Measurements from ENCODE around the gene SWAP70.
"Not testable (repeated sequence)": the region's sequence is repeated elsewhere in the genome, so short reads cannot be mapped to it uniquely, and the experiment has no call there.

The SWAP70 gene

GRCh38 chr11:9663699-9664275, at the start of gene SWAP70:
Gene SWAP70 (plus strand): TSS chr11:9664077. CDS start chr11:9664180, 103 bp downstream.
- DNase-seq = peak; percentile 75

- DNase-seq = no peak
These were observed 48.8 kb upstream of the SWAP70 start for GRCh38 chr11:9615031-9615451.

GRCh38 chr11:9616042-9616675, 47.7 kb upstream of the SWAP70 start:
- no peak for DNase-seq

DNA sequence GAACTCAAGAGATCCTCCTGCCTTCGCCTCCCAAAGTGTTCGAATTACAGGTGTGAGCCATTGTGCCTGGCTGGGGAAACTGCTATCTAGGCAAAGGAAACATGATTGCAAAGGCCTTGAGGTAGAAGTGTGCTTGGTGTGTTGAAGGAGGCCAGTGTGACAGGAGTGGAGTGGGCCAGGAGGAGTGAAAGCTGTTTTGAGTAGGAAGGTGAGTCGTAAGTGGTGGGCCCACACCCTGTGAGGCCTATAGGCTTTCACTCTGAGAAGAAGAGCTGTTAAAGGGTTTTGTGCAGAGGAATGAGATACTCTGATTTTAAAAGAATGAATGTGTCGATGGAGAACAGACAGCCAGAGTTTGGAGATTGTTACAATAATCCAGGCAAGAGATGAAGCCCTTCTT, 47.0 kb upstream of the SWAP70 start:
- DNase-seq = no peak

GRCh38 chr11:9617940-9618339, 45.9 kb upstream of the SWAP70 start:
- no peak for DNase-seq

DNA sequence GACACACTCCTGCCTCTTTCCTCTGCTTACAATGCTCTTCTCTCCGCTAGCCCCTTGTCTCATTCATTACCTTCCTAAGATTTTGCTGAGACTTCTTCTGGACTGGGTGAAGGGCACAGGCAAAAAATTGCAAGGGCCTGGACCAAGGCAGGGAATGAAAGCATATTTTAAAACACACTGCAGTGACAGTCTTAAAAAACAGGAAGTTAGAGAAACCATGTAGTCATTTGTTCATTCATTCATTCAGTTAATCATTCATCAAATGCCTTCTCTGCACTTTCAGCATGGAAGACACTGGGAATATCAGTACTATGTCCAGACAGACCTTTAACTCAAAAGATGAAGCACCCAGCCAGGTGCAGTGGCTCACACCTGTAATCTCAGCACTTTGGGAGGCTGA, 44.9 kb upstream of the SWAP70 start:
- no peak for DNase-seq

- DNase-seq = no peak
These were observed 43.9 kb upstream of the SWAP70 start for GRCh38 chr11:9619971-9620370.

DNA sequence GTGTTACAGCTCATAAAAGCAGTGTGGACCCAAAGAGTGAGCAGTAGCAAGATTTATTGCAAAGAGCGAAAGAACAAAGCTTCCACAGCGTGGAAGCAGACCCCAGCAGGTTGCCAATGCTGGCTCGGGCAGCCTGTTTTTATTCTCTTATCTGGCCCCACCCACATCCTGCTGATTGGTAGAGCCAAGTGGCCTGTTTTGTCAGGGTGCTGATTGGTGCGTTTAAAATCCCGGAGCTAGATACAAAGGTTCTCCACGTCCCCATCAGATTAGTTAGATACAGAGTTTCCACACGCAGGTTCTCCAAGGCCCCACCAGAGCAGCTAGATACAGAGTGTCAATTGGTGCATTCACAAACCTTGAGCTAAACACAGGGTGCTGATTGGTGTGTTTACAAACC, 41.5 kb upstream of the SWAP70 start:
- not testable (repeated sequence) for DNase-seq

GRCh38 chr11:9623053-9623452, 40.8 kb upstream of the SWAP70 start:
- DNase-seq = not testable (repeated sequence)

GRCh38 chr11:9624448-9624847, 39.4 kb upstream of the SWAP70 start:
- DNase-seq = no peak

DNA sequence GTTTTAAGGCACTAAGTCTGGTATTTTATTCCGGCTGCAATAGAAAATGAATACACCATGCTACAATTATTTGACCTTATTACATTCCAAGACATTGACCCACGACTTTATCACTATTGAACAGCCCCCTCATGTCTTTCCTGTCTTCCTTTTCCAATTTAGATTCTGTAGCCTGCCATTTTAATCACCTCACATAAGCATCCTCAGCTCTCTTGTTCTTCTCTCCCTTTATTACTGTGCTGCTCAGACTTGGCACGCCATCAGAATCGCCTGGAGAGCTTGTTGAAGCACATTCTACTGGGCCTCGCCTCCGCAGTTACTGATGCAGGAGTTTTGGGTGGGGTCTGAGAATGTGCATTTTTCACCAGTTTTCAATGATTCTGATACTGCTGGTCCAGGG, 38.7 kb upstream of the SWAP70 start:
- DNase-seq = no peak

GRCh38 chr11:9625728-9626127, 38.1 kb upstream of the SWAP70 start:
- DNase-seq = no peak

DNA sequence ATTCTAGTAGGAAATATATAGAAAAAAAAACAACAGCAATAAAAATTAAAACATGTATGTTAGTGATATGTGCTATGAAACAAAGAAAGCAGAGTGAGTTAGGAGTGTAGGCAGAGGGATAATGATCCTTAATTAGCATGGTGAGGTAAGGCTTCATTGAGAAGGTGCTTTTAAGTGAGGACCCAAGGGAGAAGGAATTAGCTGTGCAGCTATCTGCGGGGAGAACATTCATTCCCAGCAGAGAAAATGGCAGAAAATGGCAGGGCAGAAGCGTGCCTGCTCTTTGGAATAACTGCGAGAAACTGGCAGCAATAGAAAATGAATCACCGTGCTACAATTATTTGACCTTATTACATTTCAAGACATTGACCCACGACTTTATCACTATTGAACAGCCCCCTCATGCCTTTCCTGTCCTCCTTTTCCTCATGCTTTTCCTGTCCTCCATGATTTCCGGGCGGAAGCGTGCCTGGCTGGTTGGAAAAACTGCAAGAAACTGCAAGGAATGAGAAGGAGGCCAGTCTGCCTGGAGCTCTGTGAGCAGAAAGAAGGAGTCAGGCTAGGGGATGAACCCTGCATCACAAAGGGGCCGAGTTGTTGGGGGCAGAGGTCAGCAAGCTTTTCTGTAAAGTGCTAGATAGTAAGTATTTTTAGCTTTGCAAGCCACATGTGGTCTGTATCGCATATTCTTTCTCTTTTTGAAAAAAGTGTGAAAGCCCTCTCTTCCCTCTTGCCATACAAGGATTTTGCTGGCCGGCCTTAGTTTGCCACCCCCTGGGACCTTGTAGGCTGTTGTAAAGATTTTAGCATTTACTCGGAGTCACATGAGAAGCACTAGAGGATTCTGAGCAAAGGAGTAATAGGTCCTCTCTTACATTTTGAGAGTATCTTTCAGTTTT, 37.1 kb upstream of the SWAP70 start:
- no peak for DNase-seq

DNA sequence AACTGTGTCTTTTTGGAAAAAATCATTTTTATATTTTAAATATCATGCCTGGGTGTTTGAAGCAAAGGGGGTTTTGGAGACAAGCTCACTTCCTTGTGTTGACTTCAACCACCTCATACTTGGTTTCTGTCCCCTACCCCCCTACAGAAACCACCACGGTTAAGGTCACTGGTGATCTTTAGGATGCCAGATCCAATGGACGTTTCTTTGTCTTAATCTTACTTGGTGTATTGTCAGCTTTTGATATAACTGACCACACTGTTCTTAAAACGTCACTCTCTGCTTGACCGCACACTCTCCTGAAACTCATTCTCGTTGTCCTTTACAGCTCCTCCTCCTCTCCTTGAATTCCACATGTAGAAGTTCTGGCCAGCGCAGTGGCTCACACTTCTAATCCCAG, 34.8 kb upstream of the SWAP70 start:
- no peak for DNase-seq

GRCh38 chr11:9633679-9634078, 30.2 kb upstream of the SWAP70 start:
- DNase-seq = no peak

- DNase-seq = no peak
These were observed 27.2 kb upstream of the SWAP70 start for GRCh38 chr11:9636691-9637090.

DNA sequence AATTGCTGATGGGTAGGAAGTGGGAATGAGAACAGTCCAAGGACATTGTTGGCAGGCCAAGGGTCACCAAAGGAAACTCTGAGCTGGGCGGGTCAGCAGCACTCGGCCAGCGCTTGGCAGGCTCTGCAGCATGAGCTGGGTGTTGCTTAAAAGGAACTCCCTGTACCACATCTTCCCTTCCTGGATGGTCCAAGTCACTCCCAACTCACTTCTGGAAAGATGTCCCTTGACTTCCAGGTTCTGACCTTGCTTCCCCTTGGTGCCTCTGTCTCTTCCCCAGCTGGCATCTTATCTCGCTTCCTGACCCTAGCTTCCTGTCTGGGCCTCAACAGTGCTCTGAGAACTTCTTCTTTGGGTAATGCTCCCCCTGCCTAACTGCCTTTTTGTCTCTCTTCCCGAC, 24.8 kb upstream of the SWAP70 start:
- DNase-seq = no peak

DNA sequence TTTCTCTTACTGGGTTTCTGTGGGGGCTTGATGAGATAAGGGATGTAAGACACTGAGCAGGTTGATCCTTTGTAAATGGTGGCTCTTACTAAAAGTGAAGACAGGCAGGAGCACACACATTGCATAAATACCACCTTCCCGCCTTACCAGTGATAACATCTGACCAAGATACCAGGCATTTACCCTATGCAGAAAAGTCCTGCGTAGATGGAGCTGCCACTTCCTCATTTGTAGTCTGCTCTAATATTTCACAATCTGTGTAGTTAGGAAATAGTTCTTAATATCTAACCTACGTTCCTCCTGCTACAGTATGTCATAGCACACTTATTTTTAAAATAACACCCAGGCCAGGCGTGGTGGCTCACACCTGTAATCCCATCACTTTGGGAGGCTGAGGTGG, 23.9 kb upstream of the SWAP70 start:
- DNase-seq = no peak

GRCh38 chr11:9642894-9643293, 21.0 kb upstream of the SWAP70 start:
- DNase-seq = no peak

- no peak for DNase-seq
These were observed 20.1 kb upstream of the SWAP70 start for GRCh38 chr11:9643751-9644150.

DNA sequence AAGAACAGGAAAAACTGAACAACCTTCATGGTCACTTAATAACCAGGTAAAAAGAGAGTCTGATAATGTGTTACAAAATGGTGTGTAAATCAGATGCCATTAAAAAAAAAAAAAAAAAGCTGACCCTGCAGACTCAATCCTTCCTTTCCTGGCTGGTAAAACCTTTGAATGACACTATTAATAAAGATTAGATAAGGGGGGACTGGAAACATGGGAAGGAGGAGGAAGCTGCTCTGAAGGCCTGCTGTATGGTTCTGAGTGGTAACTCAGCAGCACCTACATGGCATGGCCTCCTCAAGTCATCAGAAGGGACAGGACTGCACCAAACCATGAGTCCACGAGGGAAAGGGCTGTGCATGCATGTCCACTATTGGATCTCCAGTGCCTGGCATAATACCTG, 18.0 kb upstream of the SWAP70 start:
- DNase-seq = no peak

DNA sequence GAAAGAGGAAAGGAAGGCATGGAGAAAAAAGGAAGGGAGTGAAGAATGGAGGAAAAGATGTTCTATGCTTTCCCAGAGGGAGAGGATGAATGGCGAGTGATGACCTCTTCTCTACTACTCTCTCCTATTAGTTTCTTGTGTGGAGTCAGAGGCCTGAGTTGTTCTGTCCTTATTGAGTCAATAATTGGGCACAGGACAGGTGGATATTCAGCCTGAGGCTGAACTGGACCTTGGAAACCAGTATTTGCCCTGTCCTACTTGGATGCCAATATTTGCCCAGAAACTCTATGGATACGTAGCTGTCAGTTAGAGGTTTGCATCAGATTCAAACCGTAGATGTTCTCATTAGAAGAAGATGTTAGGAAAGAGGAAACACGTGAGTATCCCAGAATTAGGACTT, 17.6 kb upstream of the SWAP70 start:
- DNase-seq = no peak

- no peak for DNase-seq
These were observed 12.4 kb upstream of the SWAP70 start for GRCh38 chr11:9651481-9651880.
